Mesenchymal stem cell (in vitro differentiated cells and primary cell): ENCODE results near the gene ADAM17.

Source experiments
- DNase-seq: peaks from one replicate; pipeline ENCODE4 v3.0.0-alpha.2; 2013
- H2AFZ ChIP-seq: one replicate; pipeline ENCODE4 v1.6.1; 2013; ENCODE audit warnings: low read depth, mild to moderate bottlenecking, control low read depth, inconsistent platforms, low read length, moderate library complexity
- H2AK5ac ChIP-seq: 2 replicates; pipeline ENCODE4 v1.6.1; 2013; ENCODE audit warnings: low read length, moderate library complexity, mild to moderate bottlenecking, inconsistent platforms; ENCODE audit not compliant: severe bottlenecking
- H2BK120ac ChIP-seq: one replicate; pipeline ENCODE4 v1.6.1; 2013; ENCODE audit warnings: low read depth, mild to moderate bottlenecking, inconsistent platforms, low read length, moderate library complexity
- H2BK12ac ChIP-seq, 2 experiments: one replicate each; pipeline ENCODE4 v1.6.1; 2013; ENCODE audit warnings: inconsistent platforms in 2 of 2, low read length in 2 of 2, mild to moderate bottlenecking in 2 of 2, moderate library complexity in 2 of 2, control low read depth in 1 of 2
- H2BK15ac ChIP-seq: one replicate; pipeline ENCODE4 v1.6.1; 2013; ENCODE audit warnings: mild to moderate bottlenecking, low read depth, inconsistent platforms; ENCODE audit not compliant: poor library complexity, severe bottlenecking
- H2BK5ac ChIP-seq: 2 replicates; pipeline ENCODE4 v1.6.1; 2013; ENCODE audit warnings: low read depth, mild to moderate bottlenecking, low read length, control low read depth, inconsistent platforms; ENCODE audit not compliant: poor library complexity, severe bottlenecking
- H3K14ac ChIP-seq, 2 experiments: one replicate each; pipeline ENCODE4 v1.6.1; 2013; ENCODE audit warnings: inconsistent platforms in 2 of 2, low read length in 2 of 2, control low read depth in 1 of 2, mild to moderate bottlenecking in 1 of 2, moderate library complexity in 1 of 2
- H3K18ac ChIP-seq, 2 experiments: one replicate each; pipeline ENCODE4 v1.6.1; 2013; ENCODE audit warnings: inconsistent platforms in 2 of 2, low read length in 2 of 2, control low read depth in 1 of 2, low read depth in 1 of 2, mild to moderate bottlenecking in 1 of 2
- H3K23ac ChIP-seq, 2 experiments: one replicate each; pipeline ENCODE4 v1.6.1; 2013; ENCODE audit warnings: inconsistent platforms in 2 of 2, low read length in 2 of 2, mild to moderate bottlenecking in 2 of 2, moderate library complexity in 2 of 2, control low read depth in 1 of 2
- H3K27ac ChIP-seq: 2 replicates; pipeline ENCODE4 v1.5.1; 2013; ENCODE audit warnings: mild to moderate bottlenecking, moderate library complexity, low read length, control low read depth, inconsistent platforms; ENCODE audit not compliant: poor library complexity, severe bottlenecking
- H3K27me3 ChIP-seq, 2 experiments: 2 replicates each; pipeline versions ENCODE4 v1.6.1 to v1.7.0; 2013; ENCODE audit warnings: low read length in 2 of 2, mild to moderate bottlenecking in 2 of 2, moderate library complexity in 2 of 2, control low read depth in 1 of 2, inconsistent platforms in 1 of 2; ENCODE audit not compliant: control insufficient read depth in 1 of 2, insufficient read depth in 1 of 2
- H3K36me3 ChIP-seq, 2 experiments: 2 replicates each; pipeline versions ENCODE4 v1.6.1 to v1.7.0; 2013; ENCODE audit warnings: low read length in 2 of 2, control low read depth in 1 of 2, inconsistent platforms in 1 of 2, low read depth in 1 of 2, mild to moderate bottlenecking in 1 of 2; ENCODE audit not compliant: insufficient read depth in 2 of 2, control insufficient read depth in 1 of 2
- H3K4ac ChIP-seq, 2 experiments: one replicate each; pipeline ENCODE4 v1.6.1; 2013; ENCODE audit warnings: inconsistent platforms in 2 of 2, low read length in 2 of 2, mild to moderate bottlenecking in 2 of 2, moderate library complexity in 2 of 2, control low read depth in 1 of 2, low read depth in 1 of 2
- H3K4me1 ChIP-seq: 2 replicates; pipeline ENCODE4 v1.6.1; 2013; ENCODE audit warnings: low read depth, low read length, control low read depth; ENCODE audit not compliant: control insufficient read depth, insufficient read depth
- H3K4me2 ChIP-seq: 2 replicates; pipeline ENCODE4 v1.6.1; 2013; ENCODE audit warnings: low read length, mild to moderate bottlenecking, inconsistent platforms; ENCODE audit not compliant: poor library complexity, severe bottlenecking
- H3K4me3 ChIP-seq, 2 experiments: 2 replicates each; pipeline versions ENCODE4 v1.5.1 to v1.7.0; 2013; ENCODE audit warnings: low read length in 2 of 2, mild to moderate bottlenecking in 2 of 2, control low read depth in 1 of 2, low read depth in 1 of 2; ENCODE audit not compliant: insufficient read depth in 1 of 2
- H3K79me1 ChIP-seq: replicated peaks from 2 replicates; pipeline ENCODE4 v1.6.1; 2013; ENCODE audit warnings: mild to moderate bottlenecking, control low read depth, low read length, inconsistent platforms; ENCODE audit not compliant: poor library complexity, severe bottlenecking
- H3K9ac ChIP-seq: 2 replicates; pipeline ENCODE4 v1.7.0; 2013; ENCODE audit warnings: mild to moderate bottlenecking, low read length, moderate library complexity
- H3K9me3 ChIP-seq: 2 replicates; pipeline ENCODE4 v1.7.0; 2013; ENCODE audit warnings: mild to moderate bottlenecking, low read length; ENCODE audit not compliant: control insufficient read depth
- H4K8ac ChIP-seq: one replicate; pipeline ENCODE4 v1.6.1; 2013; ENCODE audit warnings: inconsistent platforms, mild to moderate bottlenecking, low read length, moderate library complexity
- H4K91ac ChIP-seq: one replicate; pipeline ENCODE4 v1.6.1; 2013; ENCODE audit warnings: mild to moderate bottlenecking, low read length, inconsistent platforms
- WGBS: methylation state at CpG from one replicate; pipeline ENCODE4 v1.1.7; 2013; ENCODE audit warnings: mixed read lengths; 5-methylcytosine and 5-hydroxymethylcytosine counted together

ADAM17 gene

DNA sequence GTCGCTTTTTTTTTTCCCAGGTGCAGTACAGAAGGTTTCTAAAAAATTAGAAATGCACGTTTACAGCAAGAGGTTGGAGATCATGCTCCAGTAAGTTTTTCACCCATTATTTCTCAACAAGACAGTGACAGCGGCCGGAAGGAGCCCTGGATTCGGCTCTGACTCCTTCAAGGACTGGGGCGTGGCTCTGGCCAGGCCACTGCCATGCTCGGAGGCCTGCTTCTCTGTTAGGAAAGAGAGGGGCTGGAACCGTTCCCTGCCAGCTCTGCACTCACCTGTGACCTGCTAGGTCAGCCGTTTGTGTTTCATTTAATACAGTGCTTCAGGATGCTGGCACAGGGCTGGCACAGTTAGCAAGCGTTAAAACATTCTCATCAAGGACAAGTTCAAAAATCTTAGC, 87.9 kb downstream of the ADAM17 start:
- Histone ChIP-seq H3K14ac (no peak overlapping the region), H2AFZ (no peak overlapping the region), H3K27me3 (no peaks in the 10 kb centered on the region), H2BK15ac (no peak overlapping the region), H3K4me3 (no peak overlapping the region), H2AK5ac (no peak overlapping the region), H2BK120ac (no peak overlapping the region), H3K9me3 (no peaks in the 10 kb centered on the region), H2BK12ac (no peak overlapping the region), H3K36me3 (peaks cover 29 to 61% of the 10 kb centered on the region in 2 experiments), H3K27ac (no peak overlapping the region), H3K4me2 (no peak overlapping the region), H4K91ac (no peak overlapping the region), H4K8ac (peak overlapping the region; percentile 51), H3K23ac (no peak overlapping the region), H3K4ac (no peak overlapping the region), H3K18ac (no peak overlapping the region), H2BK5ac (no peak overlapping the region), H3K79me1 (peaks cover 10% of the 10 kb centered on the region), H3K9ac (no peak overlapping the region), H3K4me1 (peaks cover 5% of the 10 kb centered on the region)
- no peak for DNase-seq
- 91% methylated on average over 9 of the region's 10 CpGs for WGBS

- H3K4ac ChIP-seq: no peak overlapping the region
- no peak overlapping the region for H3K14ac ChIP-seq
- H3K9me3 ChIP-seq: no peaks in the 10 kb centered on the region
- H2BK120ac ChIP-seq: no peak overlapping the region
- H3K4me1 ChIP-seq: peaks cover 5% of the 10 kb centered on the region
- H2AK5ac ChIP-seq: no peak overlapping the region
- H3K23ac ChIP-seq: no peak overlapping the region
- H2BK5ac ChIP-seq: no peak overlapping the region
- WGBS: 94% methylated on average over 46 of the region's 46 CpGs
- H4K8ac ChIP-seq: no peak overlapping the region
- peak overlapping the region in 1 of 2 experiments; percentile 5 for H3K18ac ChIP-seq
- no peak overlapping the region for H2BK15ac ChIP-seq
- H3K79me1 ChIP-seq: peaks cover 8% of the 10 kb centered on the region
- no peak overlapping the region for H4K91ac ChIP-seq
- H2BK12ac ChIP-seq: no peak overlapping the region
- no peak for DNase-seq
- H3K4me2 ChIP-seq: no peak overlapping the region
- peaks cover 29 to 57% of the 10 kb centered on the region in 2 experiments for H3K36me3 ChIP-seq
- no peak overlapping the region for H3K4me3 ChIP-seq
- H3K9ac ChIP-seq: no peak overlapping the region
- H2AFZ ChIP-seq: no peak overlapping the region
- no peak overlapping the region for H3K27ac ChIP-seq
- no peaks in the 10 kb centered on the region for H3K27me3 ChIP-seq
Measured at GRCh38 chr2:9466147-9466683, 89.4 kb downstream of the ADAM17 start.

- no peak overlapping the region for H2BK12ac ChIP-seq
- H3K14ac ChIP-seq: no peak overlapping the region
- H3K4ac ChIP-seq: no peak overlapping the region
- no peak overlapping the region for H3K9ac ChIP-seq
- no peak overlapping the region for H4K8ac ChIP-seq
- H3K23ac ChIP-seq: no peak overlapping the region
- H2BK5ac ChIP-seq: no peak overlapping the region
- H2BK15ac ChIP-seq: no peak overlapping the region
- H3K79me1 ChIP-seq: peaks cover 8% of the 10 kb centered on the region
- no peak overlapping the region for H4K91ac ChIP-seq
- no peak overlapping the region for H3K27ac ChIP-seq
- peaks cover 5% of the 10 kb centered on the region for H3K4me1 ChIP-seq
- no peaks in the 10 kb centered on the region for H3K27me3 ChIP-seq
- no peak overlapping the region for H3K4me2 ChIP-seq
- no peak overlapping the region for H3K18ac ChIP-seq
- peaks cover 32 to 62% of the 10 kb centered on the region in 2 experiments for H3K36me3 ChIP-seq
- no peak overlapping the region for H2AK5ac ChIP-seq
- DNase-seq: no peak
- H3K4me3 ChIP-seq: no peak overlapping the region
- WGBS: 98% methylated on average over 3 of the region's 7 CpGs
- no peak overlapping the region for H2AFZ ChIP-seq
- H3K9me3 ChIP-seq: no peaks in the 10 kb centered on the region
- no peak overlapping the region for H2BK120ac ChIP-seq
Measured at GRCh38 chr2:9465170-9465569, 90.5 kb downstream of the ADAM17 start.

DNA sequence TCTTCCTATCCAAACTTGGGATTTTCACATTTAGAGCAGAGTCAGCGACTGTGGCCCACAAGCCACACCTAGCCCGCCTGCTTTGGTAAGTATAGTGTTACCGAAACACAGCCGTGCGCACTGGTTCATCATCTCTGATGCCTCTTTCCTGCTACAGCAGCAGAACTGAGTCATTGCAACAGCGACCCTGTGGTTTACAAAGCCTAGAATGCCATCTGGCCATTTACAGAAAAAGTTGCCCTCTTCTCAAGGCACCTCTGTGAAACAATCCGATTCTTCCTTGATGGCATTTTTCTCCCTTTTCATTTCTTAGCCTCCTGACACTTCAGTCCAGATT, 92.0 kb downstream of the ADAM17 start:
- Histone ChIP-seq H2BK12ac (no peak overlapping the region), H3K36me3 (peaks cover 25 to 60% of the 10 kb centered on the region in 2 experiments), H3K18ac (no peak overlapping the region), H3K27ac (no peak overlapping the region), H4K8ac (no peak overlapping the region), H3K4ac (no peak overlapping the region), H3K9ac (no peak overlapping the region), H3K23ac (no peak overlapping the region), H2BK120ac (no peak overlapping the region), H2AK5ac (no peak overlapping the region), H3K9me3 (no peaks in the 10 kb centered on the region), H3K14ac (no peak overlapping the region), H2BK5ac (no peak overlapping the region), H2BK15ac (no peak overlapping the region), H2AFZ (no peak overlapping the region), H3K4me2 (no peak overlapping the region), H3K4me3 (no peak overlapping the region), H4K91ac (no peak overlapping the region), H3K27me3 (no peaks in the 10 kb centered on the region), H3K79me1 (peaks cover 8% of the 10 kb centered on the region), H3K4me1 (peaks cover 5% of the 10 kb centered on the region)
- WGBS: 84% methylated on average over 6 of the region's 7 CpGs
- peak; percentile 39 for DNase-seq
